ENCODE measurements around the gene CHKB.
"Not testable (repeated sequence)": the region's sequence is repeated elsewhere in the genome, so short reads cannot be mapped to it uniquely, and the experiment has no call there.

CHKB gene

GRCh38 chr22:50611341-50612060, 28.9 kb upstream of the CHKB start:
- DNase-seq, result no peak

GRCh38 chr22:50610581-50610980, 27.9 kb upstream of the CHKB start:
- DNase-seq, result no peak

GRCh38 chr22:50610041-50610451, 27.4 kb upstream of the CHKB start:
- DNase-seq, result no peak

GRCh38 chr22:50609599-50609998, 26.9 kb upstream of the CHKB start:
- no peak for DNase-seq

GRCh38 chr22:50608996-50609395, 26.3 kb upstream of the CHKB start:
- no peak for DNase-seq

GRCh38 chr22:50608058-50608840, 25.6 kb upstream of the CHKB start:
- not testable (repeated sequence) for DNase-seq

GRCh38 chr22:50607659-50608020, 25.0 kb upstream of the CHKB start:
- DNase-seq, result no peak

GRCh38 chr22:50606946-50607658, 24.5 kb upstream of the CHKB start:
- DNase-seq, result no peak

GRCh38 chr22:50606165-50606945, 23.7 kb upstream of the CHKB start:
- no peak for DNase-seq

GRCh38 chr22:50605613-50606074, 23.0 kb upstream of the CHKB start:
- no peak for DNase-seq

- DNase-seq, result no peak
These were observed 22.5 kb upstream of the CHKB start for GRCh38 chr22:50605002-50605612.

GRCh38 chr22:50604256-50605001, 21.8 kb upstream of the CHKB start:
- no peak for DNase-seq

- DNase-seq, result no peak
These were observed 21.0 kb upstream of the CHKB start for GRCh38 chr22:50603511-50604255.

GRCh38 chr22:50602338-50602700, 19.7 kb upstream of the CHKB start:
- no peak for DNase-seq

GRCh38 chr22:50601669-50602337, 19.2 kb upstream of the CHKB start:
- no peak for DNase-seq

GRCh38 chr22:50600967-50601668, 18.5 kb upstream of the CHKB start:
- no peak for DNase-seq

- no peak for DNase-seq
These were observed 17.9 kb upstream of the CHKB start, which contains the start of gene MAPK8IP2 for GRCh38 chr22:50600538-50600937. TSS of gene MAPK8IP2 (plus strand) at chr22:50600793. CDS start at chr22:50600819, 26 bp downstream.

GRCh38 chr22:50599816-50600455, 17.3 kb upstream of the CHKB start:
- DNase-seq, result no peak

- DNase-seq, result no peak
These were observed 14.4 kb upstream of the CHKB start for GRCh38 chr22:50597097-50597496.

Data from SHP77 treated with DMSO at 0.1 percent for 48 hours (cell line).